OCI-M2 (cell line): ENCODE measurements around the gene IGSF8.
A peak's percentile ranks its signal among the peaks of the same experiment; 100 is the strongest.

Source experiments
- DNase-seq: peaks from one replicate; lab custom pipeline; 2025; ENCODE audit not compliant: unreplicated experiment; lab: John Stamatoyannopoulos, UW

IGSF8 gene

DNA sequence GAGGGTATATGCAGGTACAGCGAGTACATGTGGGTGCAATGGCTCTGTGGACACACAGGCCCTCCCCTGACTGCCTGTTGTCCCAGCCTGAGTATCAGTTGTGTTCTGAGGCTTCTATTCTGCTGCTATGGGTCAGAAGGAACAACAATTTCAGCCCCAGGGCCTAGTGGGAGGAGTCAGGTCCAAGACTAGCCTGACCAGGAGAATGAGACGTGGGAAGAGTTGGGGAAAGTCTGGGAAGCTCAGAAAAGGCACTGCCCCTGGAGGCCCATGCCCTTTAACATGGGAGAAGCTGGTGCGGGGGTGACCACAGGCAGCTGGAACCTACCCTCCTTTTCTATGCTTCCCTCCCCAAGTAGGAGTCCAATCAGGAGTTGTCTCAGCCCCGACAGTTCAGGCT is 7.7 kb downstream of the IGSF8 start:
- no peak for DNase-seq

DNA sequence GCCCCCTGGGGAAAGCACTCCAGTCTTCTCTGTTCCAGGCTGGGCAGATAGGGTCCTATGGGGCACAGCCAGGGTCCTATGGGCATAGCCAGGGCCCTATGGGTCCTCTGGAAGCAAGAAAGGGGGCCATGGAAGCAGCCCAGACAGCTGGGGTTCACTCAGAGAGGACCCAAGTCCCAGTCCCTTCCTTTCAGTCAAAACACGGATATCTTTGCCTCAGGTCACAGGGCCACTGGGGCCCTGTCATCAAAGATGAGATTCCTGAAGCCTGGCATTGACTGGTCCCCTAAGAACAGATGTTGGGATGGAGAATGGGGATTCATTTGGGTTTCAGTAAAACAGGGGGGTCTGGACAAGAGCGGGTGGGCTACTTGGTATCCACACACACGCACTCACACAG is 8.5 kb downstream of the IGSF8 start:
- no peak for DNase-seq

DNA sequence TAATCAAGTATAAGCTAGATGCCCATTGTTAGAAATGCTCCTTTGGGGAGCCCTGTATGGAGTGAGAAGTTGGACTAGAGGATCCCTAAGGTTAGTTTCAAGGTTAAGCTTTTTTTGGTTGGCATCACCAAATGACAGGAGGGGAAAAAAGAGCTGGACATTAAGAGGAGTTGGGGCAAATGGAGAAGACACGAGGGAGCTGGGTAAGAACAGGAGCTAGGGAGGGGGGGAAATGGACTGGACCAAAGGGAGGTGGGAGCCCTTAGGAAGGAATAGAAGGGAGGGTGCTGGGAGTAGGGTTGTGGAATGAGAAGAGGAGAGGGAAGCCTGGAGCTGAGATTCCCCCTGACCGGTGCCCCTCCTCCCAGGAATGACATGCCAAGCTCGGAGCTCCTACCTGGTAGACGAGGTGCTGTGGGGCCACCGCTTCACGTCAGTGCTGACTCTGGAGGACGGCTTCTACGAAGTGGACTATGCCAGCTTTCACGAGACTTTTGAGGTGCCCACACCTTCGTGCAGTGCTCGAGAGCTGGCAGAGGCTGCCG is 11.2 kb downstream of the IGSF8 start:
- no peak for DNase-seq

DNA sequence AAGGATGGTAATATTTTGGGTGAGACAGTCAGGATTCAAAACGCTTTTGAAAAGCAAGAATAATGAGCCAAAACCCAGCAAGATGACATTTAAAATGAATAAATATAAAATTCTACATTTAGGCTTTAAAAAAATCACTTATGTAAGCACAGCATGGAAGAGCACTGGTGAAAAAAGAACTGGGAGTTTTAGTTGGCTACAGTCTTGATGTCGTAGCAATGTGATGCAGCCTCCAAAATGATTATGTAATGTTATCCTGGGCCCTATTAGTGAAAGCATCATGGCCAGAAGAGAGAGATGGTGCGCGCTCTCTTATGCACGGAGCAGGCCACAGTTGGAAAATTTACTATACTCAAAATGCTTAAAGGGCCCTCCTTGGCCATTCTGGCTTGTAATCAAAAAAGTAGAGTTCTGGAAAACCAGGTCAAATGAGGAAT is 11.9 kb downstream of the IGSF8 start:
- DNase-seq = no peak

DNA sequence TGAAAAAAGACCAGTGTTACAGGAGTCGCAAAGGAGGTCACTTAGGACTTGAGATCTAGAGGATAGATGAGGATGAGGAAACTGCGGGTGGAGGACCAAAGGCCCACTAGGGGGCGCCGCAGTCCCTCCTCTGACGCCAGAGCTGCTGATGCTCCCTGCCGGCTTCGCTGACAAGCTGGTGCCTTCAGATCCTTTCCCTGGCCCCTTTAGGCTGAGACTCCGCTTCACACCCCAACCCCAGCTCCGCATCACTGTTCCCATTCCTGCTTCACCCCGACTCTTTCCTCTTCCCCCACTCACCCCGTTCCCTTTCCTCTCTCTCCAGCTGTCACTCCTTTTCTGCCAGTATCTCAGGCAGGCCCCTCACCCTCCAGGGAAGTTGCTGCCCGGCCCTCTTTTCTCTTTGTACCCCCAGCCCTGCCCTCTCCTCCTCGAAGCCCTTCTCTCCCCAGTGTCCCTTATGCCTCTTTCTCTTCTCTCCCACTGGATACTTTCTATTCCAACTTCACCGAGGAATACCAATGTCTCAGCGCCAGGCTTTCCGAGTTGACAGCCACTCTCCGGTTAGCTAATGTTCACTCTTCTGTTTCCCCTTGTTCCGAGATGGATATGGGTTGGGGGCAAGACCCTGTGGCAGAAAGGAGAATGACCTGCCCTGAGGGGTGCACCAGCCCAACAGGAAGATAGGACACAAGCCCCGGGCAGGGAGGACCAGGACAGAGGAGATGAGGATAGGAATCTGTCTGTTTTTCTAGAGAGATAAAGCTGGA is 12.5 kb downstream of the IGSF8 start:
- peak; percentile 50 for DNase-seq

DNA sequence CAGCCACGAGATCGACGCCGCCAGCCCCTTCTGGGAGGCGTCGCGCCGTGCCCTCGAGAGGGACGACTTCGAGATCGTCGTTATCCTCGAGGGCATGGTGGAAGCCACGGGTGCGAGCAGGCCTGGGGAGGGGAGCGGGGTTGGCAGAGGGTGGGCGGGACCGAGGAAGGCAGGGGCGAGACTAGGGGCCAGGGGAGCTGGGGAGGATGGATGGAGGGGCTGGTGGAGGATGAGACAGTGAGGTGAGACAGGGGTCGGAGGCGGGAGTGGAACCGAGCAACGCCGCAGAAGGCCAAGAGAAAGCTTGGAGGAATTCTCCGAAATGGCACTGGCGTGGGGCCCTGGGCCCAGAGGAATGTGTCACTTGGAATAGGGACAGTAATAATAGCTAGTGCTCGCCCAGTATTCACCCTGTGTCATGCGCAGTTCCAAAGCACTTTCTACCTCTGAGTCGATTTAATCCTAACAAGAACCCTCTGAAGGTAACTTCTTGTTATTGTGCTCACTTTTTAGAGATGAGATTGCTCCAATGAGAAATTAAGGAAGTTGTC is 13.6 kb downstream of the IGSF8 start:
- DNase-seq = no peak

DNA sequence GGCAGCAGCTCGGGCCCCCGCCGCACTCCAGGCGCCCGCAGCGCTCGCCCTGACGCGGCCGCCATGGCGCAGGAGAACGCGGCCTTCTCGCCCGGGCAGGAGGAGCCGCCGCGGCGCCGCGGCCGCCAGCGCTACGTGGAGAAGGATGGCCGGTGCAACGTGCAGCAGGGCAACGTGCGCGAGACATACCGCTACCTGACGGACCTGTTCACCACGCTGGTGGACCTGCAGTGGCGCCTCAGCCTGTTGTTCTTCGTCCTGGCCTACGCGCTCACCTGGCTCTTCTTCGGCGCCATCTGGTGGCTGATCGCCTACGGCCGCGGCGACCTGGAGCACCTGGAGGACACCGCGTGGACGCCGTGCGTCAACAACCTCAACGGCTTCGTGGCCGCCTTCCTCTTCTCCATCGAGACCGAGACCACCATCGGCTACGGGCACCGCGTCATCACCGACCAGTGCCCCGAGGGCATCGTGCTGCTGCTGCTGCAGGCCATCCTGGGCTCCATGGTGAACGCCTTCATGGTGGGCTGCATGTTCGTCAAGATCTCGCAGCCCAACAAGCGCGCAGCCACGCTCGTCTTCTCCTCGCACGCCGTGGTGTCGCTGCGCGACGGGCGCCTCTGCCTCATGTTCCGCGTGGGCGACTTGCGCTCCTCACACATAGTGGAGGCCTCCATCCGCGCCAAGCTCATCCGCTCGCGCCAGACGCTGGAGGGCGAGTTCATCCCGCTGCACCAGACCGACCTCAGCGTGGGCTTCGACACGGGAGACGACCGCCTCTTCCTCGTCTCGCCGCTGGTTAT is 14.2 kb downstream of the IGSF8 start:
- no peak for DNase-seq

DNA sequence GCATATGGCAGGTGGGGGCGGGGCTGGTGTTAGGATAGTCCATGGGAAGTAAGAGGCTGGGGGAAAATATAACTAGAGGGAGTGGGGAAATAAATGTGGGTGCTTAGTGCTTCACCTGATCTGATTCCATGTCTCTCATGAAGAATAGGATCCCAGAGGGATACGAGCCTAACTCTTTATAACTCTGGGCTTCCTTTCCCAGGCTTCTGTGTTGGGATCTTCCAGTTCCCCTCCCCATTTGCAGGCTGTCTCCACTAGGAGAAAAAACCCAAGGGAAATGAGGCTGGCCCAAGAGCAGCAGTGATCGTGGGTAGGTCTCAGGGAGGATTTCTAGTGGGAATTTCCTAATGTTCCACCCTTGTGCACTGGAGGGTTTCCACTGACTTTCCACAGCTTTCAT is 15.5 kb downstream of the IGSF8 start:
- no peak for DNase-seq

DNA sequence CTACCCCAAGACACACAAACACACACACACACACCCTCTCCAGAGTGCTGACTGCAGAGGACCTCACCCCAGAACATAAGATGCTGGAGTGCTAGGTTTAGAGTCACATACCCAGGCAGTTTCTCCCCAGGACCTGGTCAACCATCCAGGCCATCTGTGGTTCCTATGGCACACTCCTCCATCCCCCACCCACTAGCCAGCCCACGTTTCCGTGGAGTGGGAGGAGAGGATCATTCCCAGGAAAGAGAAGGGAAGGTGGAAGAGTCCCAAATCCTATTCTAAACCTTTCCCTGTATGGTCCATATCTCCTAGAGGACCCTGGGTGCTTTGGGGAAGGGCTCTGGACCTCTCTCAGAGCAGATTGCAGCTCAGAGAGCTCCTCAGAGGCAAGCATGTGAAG is 15.9 kb downstream of the IGSF8 start:
- DNase-seq = no peak

DNA sequence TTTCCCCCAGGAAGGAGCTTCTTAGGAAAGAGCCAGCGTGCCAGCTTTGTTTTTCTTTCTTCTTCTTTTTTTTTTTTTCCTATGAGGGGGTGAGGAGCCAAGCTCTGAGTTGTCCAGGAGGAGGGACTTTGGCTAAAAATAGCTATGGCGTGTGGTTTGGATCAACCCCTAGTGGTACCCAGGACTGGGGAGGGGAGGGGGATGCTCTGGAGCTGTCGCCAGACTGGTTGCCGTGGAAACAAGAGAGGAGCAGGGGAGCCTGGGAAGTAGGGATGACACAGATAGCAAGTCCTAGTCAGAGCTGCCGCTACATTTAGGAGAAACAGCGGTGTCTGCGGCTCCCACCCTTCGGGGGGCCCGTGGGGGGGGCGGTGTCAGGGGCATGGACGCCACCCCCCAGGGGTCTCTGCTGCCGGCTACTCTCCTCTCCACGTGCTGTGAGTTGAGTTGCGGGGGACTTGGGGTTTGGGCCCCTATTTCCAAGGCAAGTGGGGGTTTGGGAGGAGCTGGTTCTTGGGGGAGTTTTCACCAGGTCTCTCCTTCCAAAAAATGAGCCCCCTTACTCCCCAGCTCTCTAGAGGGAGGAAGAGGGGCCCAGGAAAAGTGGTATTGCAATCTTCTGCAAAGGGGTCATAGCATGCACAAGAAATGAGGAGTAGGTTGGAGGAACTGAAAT is 17.0 kb downstream of the IGSF8 start, which contains the start of gene KCNJ9:
Gene KCNJ9, plus strand, starts transcription at position 278 of the 676 bp plus-strand sequence. CDS start 2,493 bp downstream, outside the sequence.
- no peak for DNase-seq

DNA sequence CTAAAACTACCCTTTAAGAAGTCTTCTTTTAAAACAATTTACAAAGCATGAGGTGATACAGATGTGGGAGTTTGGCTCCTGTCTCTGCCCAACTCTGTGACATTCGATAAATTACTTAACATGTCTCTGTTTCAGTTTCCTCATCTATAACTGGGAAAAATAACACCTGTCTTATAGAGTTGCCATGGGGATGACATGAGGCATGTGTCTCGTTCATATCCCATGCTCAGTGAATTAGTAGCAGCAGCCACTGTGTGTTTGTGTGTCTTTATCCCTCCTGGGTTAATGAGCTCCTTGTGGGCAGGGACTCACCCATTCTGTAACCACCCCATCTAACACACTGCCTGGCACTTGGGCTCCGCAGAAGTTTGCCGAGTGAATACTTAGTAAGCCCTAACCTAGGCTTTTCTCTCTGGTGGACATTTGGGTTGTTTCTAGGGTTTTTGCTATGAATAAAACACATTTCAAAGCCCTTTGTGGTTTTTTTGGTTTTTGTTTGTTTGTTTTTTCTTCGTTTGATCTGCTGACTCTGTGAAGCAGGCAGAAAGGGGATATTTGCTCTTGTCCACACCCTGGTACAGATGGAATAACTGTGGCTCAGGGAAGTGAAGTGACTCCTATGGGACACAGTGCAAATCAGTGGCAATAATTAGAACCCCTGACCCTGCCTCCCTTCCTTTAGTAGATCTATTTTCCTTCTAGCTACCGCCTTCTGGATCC is 17.9 kb downstream of the IGSF8 start:
- DNase-seq = no peak

DNA sequence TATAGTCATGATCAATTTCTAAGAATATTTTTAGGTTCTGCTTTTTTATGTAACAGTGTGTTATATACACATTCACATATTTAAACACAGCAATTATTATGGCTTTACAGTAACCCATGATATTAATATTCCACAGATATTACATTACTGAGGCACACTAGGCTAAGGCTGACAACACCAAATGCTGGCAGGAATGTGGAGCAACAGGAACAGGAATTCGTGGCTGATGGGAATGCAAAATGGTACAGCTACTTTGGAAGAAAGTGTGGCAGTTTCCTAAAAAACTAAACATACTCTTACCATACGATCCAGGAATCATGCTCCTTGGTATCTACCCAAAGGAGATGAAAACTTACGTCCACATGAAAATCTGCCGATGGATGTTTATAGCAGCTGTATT is 19.0 kb downstream of the IGSF8 start:
- DNase-seq = no peak

DNA sequence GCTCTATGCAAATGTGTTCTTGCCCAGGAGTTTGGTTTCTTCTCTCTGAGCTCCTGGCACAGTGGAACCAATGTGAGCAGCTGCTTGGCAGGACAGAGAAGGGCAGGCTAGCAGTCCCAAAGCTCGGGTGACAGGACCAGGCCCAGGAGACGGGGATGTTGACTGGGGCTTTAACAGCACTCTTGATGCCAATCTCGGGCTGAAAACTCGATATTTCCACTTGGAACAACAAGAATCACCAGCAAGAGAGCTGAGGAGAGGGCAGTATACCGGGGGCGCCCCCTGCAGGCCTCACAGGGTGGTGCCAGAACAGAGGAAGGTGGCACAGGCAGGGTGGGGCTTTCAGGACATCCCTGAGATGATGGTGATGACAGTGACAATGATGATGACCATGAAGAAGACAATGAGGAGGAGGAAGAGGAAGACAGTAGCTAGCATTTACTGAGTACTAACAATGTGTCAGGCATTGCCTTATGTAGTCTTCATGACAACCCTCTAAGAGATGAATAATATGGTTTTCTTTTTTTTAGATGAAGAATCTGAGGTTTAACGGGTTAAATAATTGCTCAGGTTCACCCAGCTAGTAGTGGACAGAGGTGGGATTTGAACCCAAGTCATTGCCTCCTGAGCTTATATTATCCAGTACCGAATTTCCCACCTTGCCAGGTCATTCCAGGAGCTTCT is 19.8 kb downstream of the IGSF8 start:
- no peak for DNase-seq

DNA sequence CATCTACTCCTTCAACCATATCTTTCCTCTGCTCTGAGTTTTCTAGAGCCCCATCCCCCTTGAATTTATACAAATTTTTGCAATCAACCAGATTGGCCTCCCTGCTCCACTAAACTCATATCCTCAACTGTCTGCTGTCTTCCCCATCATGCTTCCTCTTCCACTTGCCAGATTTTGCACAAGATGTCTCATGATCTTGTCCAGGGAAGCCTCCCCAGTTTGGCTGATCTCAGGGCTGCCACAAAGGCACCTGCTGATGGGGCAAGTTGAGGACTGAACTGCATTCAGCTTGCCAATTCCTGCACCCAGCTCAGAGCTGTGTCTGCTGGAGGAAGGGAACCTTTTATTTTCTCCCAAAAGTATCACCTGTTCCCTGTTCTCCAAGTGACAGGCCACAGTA is 20.9 kb downstream of the IGSF8 start:
- DNase-seq = no peak

DNA sequence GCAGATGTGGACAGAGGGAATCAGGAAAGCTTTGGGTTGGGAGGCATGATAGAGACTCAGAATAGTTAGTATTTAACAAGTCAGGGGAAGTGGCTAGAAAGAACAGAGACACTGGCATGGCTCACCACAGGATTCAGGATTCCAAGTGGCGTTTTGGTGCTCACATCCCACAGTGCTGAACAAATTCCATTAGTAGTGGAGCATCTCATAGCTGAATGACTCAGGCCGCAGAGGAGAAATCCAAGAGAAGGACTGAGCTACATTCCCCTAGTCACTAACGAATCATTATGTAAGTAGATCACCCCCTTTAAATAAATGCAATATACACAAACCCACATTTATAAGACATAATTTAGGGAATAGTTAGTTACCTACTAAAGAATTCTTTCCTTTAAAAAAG is 22.1 kb downstream of the IGSF8 start:
- no peak for DNase-seq

DNA sequence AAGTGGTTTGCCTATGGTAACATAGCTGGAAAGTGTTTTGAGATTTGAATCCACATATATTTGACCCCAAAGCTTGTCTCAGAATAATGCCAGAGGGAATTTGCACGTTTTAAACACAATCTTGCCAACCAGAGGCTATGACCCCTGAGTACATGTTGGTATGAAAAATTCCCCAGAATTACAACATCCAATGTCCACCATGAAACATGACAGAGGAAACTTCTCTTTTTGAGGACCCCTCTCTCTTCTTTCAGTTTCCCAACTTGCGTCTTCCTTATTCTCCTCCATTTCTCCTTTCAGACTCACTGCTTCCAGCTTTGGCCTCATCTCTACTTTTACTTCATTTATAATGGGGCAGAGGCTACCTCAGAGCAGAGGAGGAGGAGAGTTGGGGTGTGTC is 22.6 kb downstream of the IGSF8 start:
- no peak for DNase-seq

DNA sequence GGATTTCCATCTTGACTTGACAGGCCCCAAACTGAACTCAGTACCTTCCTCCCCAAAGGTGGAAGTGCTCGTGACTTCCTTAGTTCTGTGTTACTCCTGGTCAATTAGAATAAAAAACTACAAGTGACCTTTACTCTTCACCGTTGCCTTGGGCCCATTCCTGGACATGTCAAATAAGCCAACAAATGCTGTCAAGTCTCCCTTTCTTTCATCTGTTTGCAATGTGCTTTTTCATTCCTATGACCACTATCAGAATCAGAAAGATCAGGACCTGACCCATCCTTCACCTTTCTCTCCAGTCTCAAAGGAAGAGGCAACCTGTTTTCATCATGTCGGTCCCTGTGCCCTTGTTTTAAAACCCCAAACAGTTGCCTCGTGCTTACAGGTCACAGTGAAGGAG is 23.6 kb downstream of the IGSF8 start:
- DNase-seq = no peak

DNA sequence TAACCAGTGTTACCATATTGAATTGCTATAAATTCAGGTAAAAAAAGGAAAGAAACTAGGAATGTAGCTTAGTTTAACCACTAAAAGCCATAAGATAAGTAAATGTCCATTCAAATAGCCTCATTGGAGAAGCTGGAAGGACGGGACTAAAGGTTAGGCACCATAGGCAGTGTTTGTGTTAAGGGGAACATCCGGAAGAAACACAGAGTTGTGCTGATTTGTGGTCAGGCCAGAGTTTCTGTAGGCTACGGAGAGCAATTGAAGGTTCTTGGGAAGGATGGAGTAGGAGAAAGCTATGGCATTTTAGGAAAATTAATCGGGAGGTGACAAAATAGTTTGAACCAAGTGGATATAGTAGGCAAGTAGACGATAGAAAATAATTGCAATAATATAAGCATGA is 27.1 kb downstream of the IGSF8 start:
- DNase-seq = no peak

DNA sequence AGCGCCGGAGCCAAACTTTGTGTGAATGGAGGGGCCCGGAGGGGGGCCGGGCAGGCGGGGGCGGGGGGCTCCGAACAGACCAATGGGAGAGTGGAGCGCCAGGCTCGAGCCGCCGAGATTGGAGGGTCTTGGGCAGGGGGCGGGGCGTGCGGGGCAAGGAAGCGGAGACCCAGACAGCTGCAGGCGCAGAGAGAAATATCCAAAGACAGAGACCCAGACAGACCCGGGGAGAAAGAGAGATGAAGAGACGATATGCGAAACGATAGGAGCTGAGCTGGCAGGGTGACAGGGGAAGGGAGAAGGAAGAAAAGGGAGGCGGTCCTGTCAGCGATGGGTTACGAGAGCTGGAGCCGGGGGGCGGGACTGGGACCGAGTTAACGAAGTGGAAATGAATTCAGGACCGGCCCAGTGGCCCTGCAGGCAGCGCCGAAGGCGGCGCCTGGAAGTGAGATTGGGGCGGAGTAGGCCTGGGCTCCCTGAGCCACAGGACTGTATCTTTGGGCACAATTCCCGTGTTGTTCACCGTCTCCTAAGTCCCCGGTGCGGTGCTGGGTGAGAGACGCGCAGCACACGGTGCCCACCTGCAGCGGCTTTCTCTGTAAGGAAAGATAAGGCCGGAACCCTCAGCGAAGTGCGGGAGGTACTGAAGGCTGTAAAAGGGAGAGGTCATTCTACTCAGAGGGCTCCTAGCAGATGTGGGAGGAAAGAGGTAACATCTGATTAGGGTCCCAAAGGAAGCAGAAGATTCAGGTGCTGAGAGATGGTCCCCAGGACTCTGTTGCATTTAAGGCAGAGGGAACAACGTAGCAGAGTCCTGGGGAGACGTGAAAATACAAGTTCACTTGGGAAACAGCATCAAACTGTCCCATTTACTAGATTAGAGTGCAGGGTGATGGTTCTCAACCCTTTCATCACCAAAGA is 27.9 kb downstream of the IGSF8 start:
- no peak for DNase-seq
